Stimulated activated CD8-positive, alpha-beta memory T cell treated with anti-CD3 and anti-CD28 coated beads, Interleukin-4, amount 100 ng/mL, for 24 hours (primary cell): ENCODE results near the gene NAV3.

ENCODE experiments used
- DNase-seq: peaks from one replicate; pipeline ENCODE4 v3.0.0-alpha.2; 2020; ENCODE audit warnings: low read depth

NAV3 gene

DNA sequence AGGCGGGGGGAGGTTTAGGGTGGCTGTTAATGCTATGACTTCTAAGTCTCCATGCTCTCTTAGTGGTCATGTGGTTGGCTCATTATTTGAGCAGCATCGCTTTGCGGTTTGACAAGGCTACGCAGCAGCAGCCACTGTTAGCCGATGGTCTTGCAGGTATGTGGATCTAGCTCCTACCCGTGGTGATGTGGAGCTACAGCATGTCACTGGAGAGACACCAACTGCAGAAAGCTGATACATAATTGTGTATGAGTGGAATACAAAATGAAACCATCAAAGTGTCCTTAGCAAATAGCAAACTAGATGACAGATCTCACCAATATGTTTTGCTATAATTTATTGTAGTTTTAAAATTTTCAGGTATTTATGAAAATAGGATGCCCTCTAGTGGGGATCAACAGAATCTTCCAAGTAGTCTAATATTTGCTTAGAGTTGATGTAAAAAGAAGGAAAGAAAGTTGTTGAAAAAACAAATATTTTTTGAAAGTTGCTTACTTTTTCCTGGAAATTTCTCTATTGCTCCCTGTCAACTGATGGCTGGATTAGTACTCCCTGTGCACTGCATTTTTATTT, 94.9 kb downstream of the NAV3 start:
- DNase-seq: no peak

DNA sequence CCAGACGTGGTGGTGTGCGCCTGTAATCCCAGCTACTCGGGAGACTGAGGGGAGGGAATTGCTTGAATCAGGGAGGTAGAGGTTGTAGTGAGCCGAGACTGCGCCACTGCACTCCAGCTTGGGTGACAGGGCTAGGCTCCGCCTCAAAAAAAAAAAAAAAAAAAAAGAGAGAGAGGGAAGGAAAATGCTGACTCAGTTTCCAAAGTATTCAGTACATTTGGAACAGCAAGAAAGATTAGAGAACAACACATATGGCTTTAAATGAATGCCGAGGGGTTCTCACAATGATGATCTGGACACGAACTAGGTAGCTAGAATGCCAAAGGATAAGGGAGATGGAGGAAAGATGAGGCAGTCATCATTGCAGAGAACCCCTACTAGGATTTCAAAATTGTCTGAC, 97.4 kb downstream of the NAV3 start:
- DNase-seq: no peak

DNA sequence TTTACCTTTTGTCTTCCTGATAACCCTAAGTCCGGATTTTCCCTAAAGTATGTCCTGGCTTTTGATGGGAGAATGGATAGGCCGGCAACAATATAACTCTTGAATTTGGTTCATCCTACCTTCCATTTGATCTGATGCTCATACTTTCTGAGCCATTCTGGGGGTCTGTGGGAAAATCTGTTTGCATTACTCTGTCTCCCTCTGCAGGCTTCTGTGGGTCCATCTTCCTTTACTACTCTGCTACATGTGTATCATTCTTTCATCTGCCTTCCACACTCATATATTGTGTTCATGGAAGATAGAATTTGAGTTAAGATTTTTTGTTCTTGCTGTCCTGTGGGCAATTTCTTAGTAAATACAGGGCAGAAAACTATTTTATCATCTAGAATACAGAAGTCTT, 101.5 kb downstream of the NAV3 start:
- no peak for DNase-seq

DNA sequence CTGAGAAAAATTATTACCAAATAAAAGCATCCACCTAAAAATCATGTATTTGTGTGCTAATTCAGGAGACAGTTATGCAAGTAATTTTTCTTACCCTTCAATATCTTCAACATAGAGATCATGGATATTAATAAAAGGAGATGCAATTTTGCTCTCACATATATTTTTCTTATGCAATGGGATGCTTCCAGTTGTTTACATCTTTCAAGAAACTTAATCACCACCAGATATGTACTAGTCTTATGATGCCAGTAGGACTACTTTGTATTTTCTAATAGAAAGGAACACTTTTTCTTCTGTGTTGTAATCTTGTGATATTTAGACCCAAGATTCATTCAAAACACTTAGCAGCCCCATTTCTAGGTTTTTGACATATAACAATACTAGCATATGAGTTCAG, 107.6 kb downstream of the NAV3 start:
- no peak for DNase-seq

DNA sequence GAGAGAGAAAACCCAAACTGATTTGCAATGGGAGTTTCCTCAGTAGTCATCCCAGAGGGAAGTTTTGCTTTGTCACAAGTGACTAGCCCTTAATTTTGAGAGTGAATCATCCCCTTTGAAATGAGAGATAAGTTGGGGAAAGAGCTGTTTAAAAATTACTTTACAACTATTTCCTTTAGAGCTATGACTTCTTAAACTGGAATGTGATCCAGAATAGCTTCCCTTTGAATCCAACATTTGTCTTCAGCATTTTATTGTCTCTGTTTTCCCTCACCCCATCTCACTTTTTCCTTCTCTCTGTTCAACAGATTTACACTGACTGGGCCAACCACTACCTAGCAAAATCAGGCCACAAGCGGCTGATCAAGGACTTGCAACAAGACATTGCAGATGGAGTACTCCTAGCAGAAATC, 109.3 kb downstream of the NAV3 start:
- DNase-seq: no peak

DNA sequence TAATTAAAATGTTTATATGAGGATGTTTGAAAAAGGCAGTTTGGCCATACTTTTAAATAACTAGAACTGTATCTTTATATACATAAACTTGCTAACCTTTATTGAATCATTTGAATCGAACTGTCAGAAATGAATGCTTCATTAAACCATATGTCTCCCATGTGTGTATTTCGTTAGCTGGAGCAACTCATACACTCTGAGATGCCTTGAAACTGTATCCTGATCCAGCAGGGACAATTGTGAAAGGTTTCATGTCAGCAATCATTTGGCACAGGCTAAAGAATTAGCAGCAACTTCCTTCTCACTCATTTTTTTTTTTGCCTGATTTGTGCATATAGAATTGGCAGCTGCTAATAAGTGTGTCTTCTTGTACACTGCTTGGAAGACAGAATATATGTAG, 109.9 kb downstream of the NAV3 start:
- no peak for DNase-seq

DNA sequence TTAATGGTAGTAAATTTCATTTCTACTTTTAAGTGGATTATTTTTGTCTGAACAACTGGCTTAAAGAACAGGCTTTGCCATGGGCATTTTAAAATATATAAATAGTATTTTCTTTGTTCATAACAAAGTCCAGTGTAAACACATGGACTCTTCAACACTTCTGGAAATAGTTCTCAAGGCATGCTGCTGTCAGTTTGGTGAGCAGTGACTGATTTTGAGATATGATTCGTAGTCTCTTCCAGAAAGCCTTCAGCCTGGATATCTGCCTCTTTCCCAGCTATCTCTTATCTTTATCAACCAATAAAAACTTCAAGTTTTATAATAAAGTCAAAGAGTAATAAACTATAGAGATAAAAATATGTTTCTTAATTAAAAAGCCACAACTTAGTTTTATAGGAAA, 110.7 kb downstream of the NAV3 start:
- no peak for DNase-seq

DNA sequence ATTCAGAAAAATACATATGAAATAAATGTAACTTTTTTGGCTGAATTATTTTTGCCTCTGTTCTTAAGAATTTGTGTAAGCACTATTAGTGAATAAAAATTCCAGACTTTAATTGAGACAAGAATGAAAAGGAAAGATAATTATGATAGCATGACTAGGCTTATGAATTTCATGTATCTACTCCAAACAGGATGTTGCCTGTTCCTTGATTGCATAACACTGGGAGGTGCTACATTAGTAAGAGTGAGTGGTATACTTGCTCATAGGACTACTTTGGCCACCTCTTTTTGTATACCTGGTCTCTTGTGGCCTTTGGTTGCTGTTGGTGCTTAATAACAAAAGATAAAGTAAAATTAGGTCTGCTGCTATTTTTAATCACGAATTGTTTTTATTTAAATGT, 112.8 kb downstream of the NAV3 start:
- DNase-seq: no peak

DNA sequence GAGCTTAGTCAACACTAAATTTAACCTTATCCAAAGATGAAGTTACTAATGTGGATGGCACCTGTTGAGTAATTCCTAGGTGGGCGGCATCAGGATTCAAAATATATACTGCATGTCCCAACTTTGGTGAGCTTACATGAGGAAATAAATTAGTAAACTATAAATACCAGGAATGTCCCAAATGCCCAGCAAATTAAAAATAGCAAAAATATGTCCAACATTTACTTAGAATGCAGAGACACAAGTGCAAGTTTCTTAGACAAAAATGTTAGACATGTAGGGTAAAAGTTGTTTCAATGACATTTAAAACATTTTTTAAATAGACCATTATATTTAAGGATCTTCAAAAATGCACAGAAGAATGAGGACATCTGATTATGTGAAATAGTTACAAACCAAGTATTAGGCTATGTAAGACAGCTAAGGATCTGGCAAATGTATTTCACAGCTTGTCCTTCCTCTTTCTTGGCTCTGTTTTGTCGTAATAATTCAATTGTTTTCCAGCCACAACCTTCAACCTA, 115.9 kb downstream of the NAV3 start:
- DNase-seq: no peak

DNA sequence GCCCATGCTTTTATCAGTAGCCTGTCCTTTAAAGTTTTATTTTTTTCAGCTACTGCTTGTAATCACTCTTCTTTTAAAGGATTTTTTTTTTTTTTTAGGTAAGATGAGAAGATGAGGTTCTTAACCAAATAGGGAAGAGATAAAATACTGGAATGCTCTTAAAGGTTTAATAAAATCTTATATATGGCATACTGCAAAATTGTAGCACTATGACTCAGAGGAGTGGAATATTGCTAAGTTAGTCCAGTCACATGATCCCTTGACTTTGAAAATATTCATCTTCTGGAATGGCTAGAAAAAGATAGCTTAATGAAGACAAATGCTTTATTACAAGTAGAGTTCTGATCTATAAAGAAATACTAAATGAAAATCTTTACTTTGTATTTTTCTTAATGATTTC, 116.6 kb downstream of the NAV3 start:
- DNase-seq: no peak

DNA sequence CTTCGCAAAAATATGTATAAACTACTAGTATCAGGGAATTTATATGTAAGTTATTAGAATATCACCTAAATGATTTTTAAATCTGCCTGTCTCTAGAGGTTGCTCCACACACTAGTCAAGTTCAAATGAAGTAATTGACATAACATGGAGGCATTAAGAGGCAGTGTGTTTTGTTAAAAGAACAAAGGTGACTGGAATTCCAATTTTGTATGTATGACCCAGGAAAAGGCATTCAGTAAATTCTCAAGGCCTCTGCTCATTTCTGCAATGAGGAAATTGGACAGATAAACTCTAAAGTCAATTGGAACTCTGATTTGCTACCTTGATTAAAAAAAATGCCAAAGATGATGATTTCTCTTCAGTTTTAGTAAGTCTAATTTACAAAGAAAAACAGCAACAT, 117.1 kb downstream of the NAV3 start:
- no peak for DNase-seq

DNA sequence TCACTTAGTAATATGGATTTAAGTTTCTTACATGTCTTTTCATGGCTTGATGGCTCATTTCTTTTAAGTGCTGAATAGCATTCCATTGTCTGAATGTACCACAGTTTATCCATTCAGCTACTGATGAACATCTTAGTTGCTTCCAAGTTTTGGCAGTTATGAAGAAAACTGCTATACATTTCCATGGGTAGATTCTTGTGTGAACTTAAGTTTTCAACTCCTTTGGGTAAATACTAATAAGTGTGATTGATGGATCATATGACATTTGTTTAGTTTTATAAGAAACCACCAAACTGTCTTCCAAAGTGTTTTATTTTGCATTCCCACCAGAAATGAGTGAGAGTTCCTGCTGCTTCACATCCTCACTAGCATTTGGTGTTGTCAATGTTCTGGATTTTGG, 119.2 kb downstream of the NAV3 start:
- DNase-seq: no peak

DNA sequence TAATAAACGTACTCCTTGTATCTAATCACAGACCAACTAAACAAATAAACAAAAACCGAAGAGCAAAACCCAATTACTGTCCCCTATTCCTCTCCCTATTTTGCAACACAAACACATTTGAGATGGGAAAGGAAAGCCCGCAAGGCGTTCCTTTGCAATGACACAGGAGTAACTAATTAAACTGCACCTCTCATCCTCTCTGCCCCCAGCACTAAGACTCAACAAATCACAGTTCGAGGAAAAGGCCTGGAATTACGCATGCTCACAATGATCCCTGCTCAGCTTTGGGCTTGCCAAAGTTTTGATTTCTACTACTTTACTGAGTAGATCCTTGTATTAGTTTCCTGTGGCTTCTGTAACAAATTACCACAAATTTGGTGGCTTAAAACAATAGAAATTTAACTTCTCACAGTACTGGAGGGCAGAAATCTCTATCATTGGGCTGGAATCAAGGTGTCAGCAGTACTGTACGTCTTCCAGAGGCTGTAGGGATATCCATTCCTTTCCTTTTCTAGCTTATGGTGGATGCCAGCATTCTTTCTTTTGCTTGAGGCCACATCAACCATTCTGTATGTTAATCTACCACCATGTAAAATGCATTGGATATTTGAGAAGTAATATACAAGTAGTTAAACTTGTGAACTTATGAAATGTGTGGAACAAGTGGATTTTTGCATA, 123.0 kb downstream of the NAV3 start:
- DNase-seq: no peak

DNA sequence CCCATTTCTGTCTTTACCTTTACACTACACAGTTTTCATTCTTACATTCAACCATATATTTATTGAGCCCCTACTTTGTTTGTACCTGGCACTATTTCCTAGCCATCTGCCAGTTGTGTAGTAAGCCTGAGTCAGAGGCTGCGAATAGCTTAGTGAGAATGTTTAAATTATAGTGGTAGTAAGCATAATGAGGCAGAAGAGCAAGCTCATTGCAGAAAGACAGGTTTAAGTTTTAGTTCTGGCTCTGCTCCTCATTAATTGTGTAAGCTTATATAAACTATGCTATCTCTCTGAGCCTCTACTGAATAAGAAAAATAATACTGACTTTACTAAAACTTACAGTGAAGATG, 123.5 kb downstream of the NAV3 start:
- no peak for DNase-seq

DNA sequence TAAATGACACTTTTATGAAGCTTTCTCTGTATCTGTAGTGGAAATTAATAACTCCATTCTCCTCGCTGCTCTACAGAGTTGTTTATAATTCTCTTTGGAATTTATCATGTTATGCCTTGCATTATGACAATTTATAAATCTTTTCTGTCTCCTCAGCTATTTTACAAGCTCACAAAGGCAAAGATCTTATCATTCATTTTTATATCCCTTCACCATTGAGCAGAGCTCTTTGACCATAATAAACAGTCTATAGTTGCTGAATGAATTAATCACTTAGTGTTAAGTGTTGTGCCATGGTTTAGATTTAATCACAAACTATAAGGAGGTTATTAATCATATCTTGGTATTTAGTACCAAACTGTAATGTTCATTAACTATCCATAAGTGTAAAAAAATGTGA, 126.4 kb downstream of the NAV3 start:
- no peak for DNase-seq

DNA sequence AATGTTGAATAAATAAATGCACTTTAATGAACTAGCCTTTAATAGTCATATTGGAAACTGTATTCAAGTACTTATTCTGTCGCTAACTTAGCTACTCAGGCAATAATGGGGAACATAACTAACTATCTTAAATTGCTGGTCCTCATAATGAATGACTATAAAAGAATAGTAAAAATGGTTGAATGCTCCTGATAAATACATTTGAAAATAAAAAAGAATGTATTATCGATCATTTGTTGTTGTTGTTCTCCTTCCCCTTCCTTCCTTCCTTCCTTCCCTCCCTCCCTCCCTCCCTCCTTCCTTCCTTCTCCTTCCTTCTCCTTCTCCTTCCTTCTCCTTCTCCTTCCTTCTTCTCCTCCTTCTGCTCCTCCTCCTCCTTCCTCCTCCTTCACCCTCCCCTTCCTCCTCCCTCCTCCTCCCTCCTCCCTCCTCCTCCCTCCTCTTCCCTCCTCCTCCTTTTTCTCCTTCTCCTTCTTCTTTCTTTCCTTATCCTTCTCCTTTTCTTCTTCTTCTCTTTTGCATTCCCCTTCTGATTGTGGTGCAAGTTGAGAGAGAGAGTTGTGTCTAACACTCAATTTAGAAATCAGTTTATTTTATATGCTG, 133.0 kb downstream of the NAV3 start:
- DNase-seq: no peak

DNA sequence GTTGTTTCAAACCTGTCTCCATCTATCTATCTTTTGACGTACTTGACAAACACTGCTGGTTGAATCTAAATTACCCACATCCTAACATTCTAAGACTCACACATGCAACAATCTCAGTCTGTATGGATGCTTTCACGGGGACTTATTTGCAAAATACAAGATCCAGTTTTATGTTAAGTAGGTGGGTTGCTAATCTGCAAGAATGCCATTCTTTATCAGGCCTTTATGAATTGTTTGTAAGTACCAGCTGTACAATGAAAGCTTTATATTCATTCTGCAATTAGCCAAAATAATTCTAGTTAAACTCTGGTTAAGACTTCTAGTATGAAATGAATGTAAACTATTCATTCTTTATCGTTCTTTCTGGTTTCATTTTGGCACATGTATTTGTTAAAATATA, 135.1 kb downstream of the NAV3 start:
- no peak for DNase-seq

DNA sequence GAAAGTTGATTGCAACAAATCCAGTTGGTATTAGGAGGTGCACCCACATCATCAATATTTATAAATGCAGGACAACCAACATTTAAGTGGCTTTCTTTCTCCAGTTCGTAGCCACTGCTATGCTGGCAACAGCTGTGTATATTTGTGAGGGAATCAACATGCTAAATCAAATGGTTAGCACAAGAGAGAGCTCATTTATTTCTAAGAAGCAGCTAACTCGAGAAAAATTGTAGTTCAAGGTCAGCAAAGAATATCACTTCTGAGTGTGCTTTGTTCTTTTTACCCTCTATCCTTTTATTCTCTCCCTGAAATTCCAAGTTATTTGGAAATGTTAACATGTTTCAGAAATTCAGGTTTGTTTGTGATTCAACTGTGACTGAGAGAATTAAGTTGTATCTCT, 137.3 kb downstream of the NAV3 start:
- DNase-seq: no peak

DNA sequence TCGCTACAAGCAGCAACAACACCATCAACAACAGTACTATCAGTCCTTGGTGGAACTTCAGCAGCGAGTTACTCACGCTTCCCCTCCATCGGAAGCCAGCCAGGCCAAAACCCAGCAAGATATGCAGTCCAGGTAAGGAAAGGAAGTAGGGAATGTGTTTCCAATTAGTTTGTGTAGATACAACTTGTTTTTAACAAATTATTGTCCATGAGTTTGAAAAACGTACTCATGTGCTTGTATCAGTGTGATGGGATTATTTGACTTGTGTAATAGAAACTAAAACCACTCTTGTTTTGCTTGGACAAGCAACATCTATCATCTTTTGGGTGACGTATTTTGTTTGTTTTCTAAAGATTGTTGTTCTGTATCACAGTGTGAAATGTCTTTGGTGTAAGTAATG, 137.9 kb downstream of the NAV3 start:
- no peak for DNase-seq

DNA sequence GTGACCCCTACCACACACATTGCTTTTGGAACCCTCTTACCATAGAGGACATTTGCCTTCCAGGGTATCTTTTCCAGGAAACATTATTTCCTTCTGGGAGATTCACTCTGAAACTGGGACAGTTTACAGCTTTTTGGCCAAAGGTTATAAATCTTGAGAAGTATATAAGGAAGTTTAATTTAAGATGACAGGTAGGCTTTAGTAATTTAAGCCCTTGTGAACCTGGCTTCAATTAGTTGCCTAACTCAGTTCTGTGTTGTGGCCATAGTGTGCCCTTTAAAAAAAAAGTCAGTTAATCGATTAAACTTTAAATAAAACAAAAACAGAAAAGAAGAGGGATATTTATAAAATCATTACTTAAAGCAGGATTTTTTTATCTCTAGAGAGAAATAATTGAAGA, 142.9 kb downstream of the NAV3 start:
- no peak for DNase-seq

DNA sequence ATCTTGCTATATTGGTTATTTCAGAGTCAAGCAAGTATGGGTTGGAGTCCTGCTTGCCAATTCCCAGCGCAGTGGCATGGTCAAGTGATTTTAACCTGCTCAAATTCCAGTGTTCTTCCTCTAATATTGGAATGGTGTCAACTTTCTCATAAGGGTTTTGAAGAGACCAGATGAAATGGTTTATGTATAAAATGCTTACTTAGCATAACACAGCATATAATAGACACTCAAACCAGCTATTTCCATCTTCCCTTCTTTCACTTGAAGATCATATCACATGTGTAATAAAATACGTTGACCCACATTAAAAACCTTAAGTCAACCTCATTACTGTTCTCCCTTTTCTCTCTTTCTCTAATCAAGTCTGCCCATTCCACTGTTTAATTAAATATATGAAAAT, 144.0 kb downstream of the NAV3 start:
- no peak for DNase-seq

DNA sequence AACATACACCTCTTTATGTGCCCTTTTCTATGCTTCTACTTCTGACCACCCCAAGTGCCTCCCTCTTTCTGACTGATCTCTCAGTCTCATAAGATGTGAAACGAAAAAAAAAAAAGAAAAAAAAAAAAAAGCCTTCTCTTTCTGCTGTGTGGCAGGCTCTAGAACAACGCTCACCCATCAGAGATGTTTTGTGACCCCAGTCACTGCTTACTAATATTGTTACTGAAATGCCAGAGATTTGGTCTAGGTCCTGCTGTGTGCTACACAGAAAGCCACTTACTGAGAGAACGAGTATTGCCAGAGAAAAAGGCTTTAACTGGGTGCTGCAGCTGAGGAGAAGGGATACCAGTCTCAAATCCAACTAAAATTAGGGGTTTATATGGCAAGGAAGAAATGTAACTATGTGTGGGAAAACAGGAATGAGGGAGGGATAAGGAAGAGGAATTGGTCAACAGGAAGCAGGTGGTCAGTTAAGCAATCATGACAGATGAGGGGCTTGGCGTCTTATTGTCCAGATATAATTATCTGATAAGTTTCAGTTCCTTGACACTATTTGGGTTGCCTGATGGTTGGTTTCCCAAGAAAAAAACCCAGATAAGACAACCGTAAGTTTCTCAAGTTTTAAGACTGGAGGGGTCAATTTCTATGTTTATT, 149.0 kb downstream of the NAV3 start:
- no peak for DNase-seq

DNA sequence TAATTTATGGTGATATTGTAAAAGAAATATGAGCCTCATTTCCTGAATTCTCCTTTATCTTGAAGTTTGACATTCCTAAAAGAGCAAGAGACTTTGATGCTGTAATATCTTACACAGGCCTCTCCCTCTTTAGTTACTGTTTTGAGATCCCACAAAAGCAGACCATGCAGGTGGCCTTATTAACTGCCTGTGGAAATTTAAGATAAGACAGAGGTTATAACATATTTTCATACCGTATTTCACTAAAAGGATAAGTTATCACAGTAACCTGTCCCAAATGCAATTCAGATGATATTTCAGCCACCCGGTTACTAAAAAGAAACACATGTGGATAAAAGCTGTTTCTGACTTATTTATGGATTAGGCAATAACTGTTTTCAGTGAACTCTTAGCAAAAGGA, 150.1 kb downstream of the NAV3 start:
- no peak for DNase-seq
